ENCODE data around the gene PTPRN2.

GRCh38 chr7:158240801-158241200 lies 346.8 kb downstream of the PTPRN2 start:
- TF ChIP-seq CTCF (conservative IDR thresholded peaks at IDR 0.05 in 1 of 2, IDR thresholded peaks at IDR 0.05 in 1 of 2; ENCODE audit: low read depth in 1 of 2, low read length in 2 of 2) (no peak), EZH2 (IDR thresholded peaks at IDR 0.05; ENCODE audit: low read length, missing control alignments) (no peak)

Data from fibroblast of lung (primary cell).